CD14-positive monocyte (primary cell): ENCODE data around the gene FANCM. TPM values are rescaled to one million over a fixed set of nuclear protein-coding genes. Genes with fewer than 3 reads are reported as not detected.

Source experiments
- DNase-seq, 3 donors: peaks; one replicate each; pipeline ENCODE4 v3.0.0-alpha.2; 2011 to 2022
- H2AFZ ChIP-seq: 2 replicates; pipeline ENCODE4 v1.6.0; 2012; ENCODE audit warnings: mild to moderate bottlenecking, low read depth, low read length, inconsistent platforms; ENCODE audit not compliant: insufficient read depth, poor library complexity, severe bottlenecking
- H3K27ac ChIP-seq, 2 donors: 1 replicate in 1 of 2; 2 replicates in 1 of 2; pipeline ENCODE4 v1.5.1; 2012 to 2013; ENCODE audit warnings: low read length in 2 of 2, control low read depth in 1 of 2, inconsistent platforms in 1 of 2, low read depth in 1 of 2, mild to moderate bottlenecking in 1 of 2
- H3K27me3 ChIP-seq, 2 donors: one replicate each; pipeline versions ENCODE4 v1.6.0 to v1.6.1; 2011 to 2013; ENCODE audit warnings: low read length in 2 of 2; ENCODE audit not compliant: control insufficient read depth in 2 of 2, insufficient read depth in 2 of 2
- H3K36me3 ChIP-seq, 2 donors: replicated peaks in 1 of 2; 1 replicate in 1 of 2; 2 replicates in 1 of 2; pipeline versions ENCODE4 v1.5.1 to v1.6.1; 2012 to 2013; ENCODE audit warnings: low read length in 2 of 2, control low read depth in 1 of 2, inconsistent platforms in 1 of 2, mild to moderate bottlenecking in 1 of 2; ENCODE audit not compliant: insufficient read depth in 2 of 2, control insufficient read depth in 1 of 2
- H3K4me1 ChIP-seq, 2 donors: 1 replicate in 1 of 2; 2 replicates in 1 of 2; pipeline versions ENCODE4 v1.5.1 to v1.6.1; 2012 to 2013; ENCODE audit warnings: low read length in 2 of 2, control low read depth in 1 of 2, inconsistent platforms in 1 of 2, mild to moderate bottlenecking in 1 of 2, moderate library complexity in 1 of 2; ENCODE audit not compliant: insufficient read depth in 2 of 2, control insufficient read depth in 1 of 2
- H3K4me2 ChIP-seq: replicated peaks from 2 replicates; pipeline ENCODE3; 2012; ENCODE audit warnings: low read length, moderate library complexity, mild to moderate bottlenecking; ENCODE audit not compliant: poor library complexity, severe bottlenecking; ENCODE audit errors: extremely low read depth
- H3K4me3 ChIP-seq, 3 experiments: fragments of 200-600 bp in 1 of 3; sonication (generic) in 1 of 3; replicated peaks in 1 of 3; 1 replicate in 2 of 3; 2 replicates in 1 of 3; pipeline ENCODE4 v1.5.1; 2011 to 2013; ENCODE audit warnings: low read length in 3 of 3, mild to moderate bottlenecking in 3 of 3, control low read depth in 2 of 3, low read depth in 2 of 3, inconsistent platforms in 1 of 3, moderate library complexity in 1 of 3
- H3K79me2 ChIP-seq: 2 replicates; pipeline ENCODE4 v1.6.0; 2012; ENCODE audit warnings: mild to moderate bottlenecking, control low read depth, inconsistent platforms, low read length, moderate library complexity; ENCODE audit not compliant: insufficient read depth
- H3K9ac ChIP-seq: 2 replicates; pipeline ENCODE4 v1.6.0; 2017; ENCODE audit warnings: low read length, mild to moderate bottlenecking; ENCODE audit not compliant: insufficient read depth, poor library complexity, severe bottlenecking
- H3K9me3 ChIP-seq, 2 donors: replicated peaks in 1 of 2; 1 replicate in 1 of 2; 2 replicates in 1 of 2; pipeline versions ENCODE4 v1.5.1 to v1.6.1; 2012 to 2013; ENCODE audit warnings: low read length in 2 of 2, control low read depth in 1 of 2; ENCODE audit not compliant: control insufficient read depth in 1 of 2, insufficient read depth in 1 of 2
- H4K20me1 ChIP-seq: 2 replicates; pipeline ENCODE4 v1.6.0; 2012; ENCODE audit warnings: mild to moderate bottlenecking, low read length, control low read depth, moderate library complexity; ENCODE audit not compliant: insufficient read depth
- H3K27ac Mint-ChIP-seq, 7 donors: one replicate each; pipeline ENCODE4 v1.8.0; 2020; ENCODE audit warnings: mild to moderate bottlenecking in 7 of 7, mixed read lengths in 7 of 7, moderate library complexity in 6 of 7, inconsistent platforms in 2 of 7
- H3K27me3 Mint-ChIP-seq, 3 donors: one replicate each; pipeline ENCODE4 v1.8.0; 2021 to 2022; ENCODE audit warnings: low read depth in 3 of 3, mild to moderate bottlenecking in 3 of 3, mixed read lengths in 3 of 3, moderate library complexity in 3 of 3, inconsistent platforms in 1 of 3
- H3K36me3 Mint-ChIP-seq, 2 donors: one replicate each; pipeline ENCODE4 v1.8.0; 2020; ENCODE audit warnings: mixed read lengths in 2 of 2, inconsistent platforms in 1 of 2, mild to moderate bottlenecking in 1 of 2
- H3K4me1 Mint-ChIP-seq: one replicate; pipeline ENCODE4 v1.8.0; 2020; ENCODE audit warnings: mild to moderate bottlenecking, mixed read lengths
- H3K4me3 Mint-ChIP-seq, 2 donors: one replicate each; pipeline ENCODE4 v1.8.0; 2020; ENCODE audit warnings: mild to moderate bottlenecking in 2 of 2, mixed read lengths in 2 of 2, moderate library complexity in 1 of 2
- H3K9me3 Mint-ChIP-seq, 7 donors: one replicate each; pipeline ENCODE4 v1.8.0; 2020 to 2022; ENCODE audit warnings: mixed read lengths in 7 of 7, mild to moderate bottlenecking in 6 of 7, moderate library complexity in 6 of 7, inconsistent platforms in 2 of 7
- CTCF ChIP-seq: fragments of 200-600 bp; IDR thresholded peaks from one replicate; pipeline ENCODE4 v1.8.0; 2022; ENCODE audit warnings: antibody characterized with exemption, mild to moderate bottlenecking
- WGBS: methylation state at CpG from one replicate; pipeline ENCODE4 v1.1.5; 2013; ENCODE audit warnings: missing lambda C conversion rate; ENCODE audit not compliant: insufficient coverage; 5-methylcytosine and 5-hydroxymethylcytosine counted together
- intact Hi-C, 2 donors: fragments of 100-400 bp; cut with micrococcal nuclease; formaldehyde crosslinking; loops; one replicate each; pipeline versions ENCODE4 v1.15.0 to v1.15.1; 2023
- polyA plus RNA-seq, 3 donors: library from polyadenylated mRNA; depleted of rRNA in 1 of 3; unstranded in 2 of 3; stranded (reverse) in 1 of 3; fragments of 300-500 nt in 2 of 3; fragments of >200 nt in 1 of 3; fragmentation: Illumina TruSeq in 2 of 3; gene quantifications; 1 replicate in 2 of 3; 2 replicates in 1 of 3; pipeline ENCODE4 v1.2.3, GENCODE V29; 2012 to 2021

Gene FANCM
- polyA plus RNA-seq, 3 donors = 0.66 to 1.6 (median 1.2) TPM

- Histone ChIP-seq H3K9ac (no peak overlapping the region), H3K9me3 (no peaks in the 10 kb centered on the region), H3K4me1 (no peaks in the 10 kb centered on the region), H3K4me2 (no peak overlapping the region), H3K4me3 (no peak overlapping the region), H3K27ac (no peak overlapping the region), H3K36me3 (peaks cover 14 to 26% of the 10 kb centered on the region in 2 donors), H2AFZ (no peak overlapping the region), H4K20me1 (peaks cover 45% of the 10 kb centered on the region), H3K79me2 (peaks cover 80% of the 10 kb centered on the region), H3K27me3 (no peaks in the 10 kb centered on the region)
- Mint-ChIP-seq H3K27ac (no peak overlapping the region), H3K9me3 (no peaks in the 10 kb centered on the region), H3K4me3 (no peak overlapping the region), H3K27me3 (no peaks in the 10 kb centered on the region), H3K36me3 (peaks cover 25 to 34% of the 10 kb centered on the region in 2 donors), H3K4me1 (peaks cover 11% of the 10 kb centered on the region)
- intact Hi-C loops = no loop called here
- no CpG with 5 or more reads among the region's 2 CpGs for WGBS
- no peak for TF ChIP-seq CTCF
- no peak for DNase-seq
These were observed 44.0 kb upstream of the FANCM start for GRCh38 chr14:45091710-45092109.

DNA sequence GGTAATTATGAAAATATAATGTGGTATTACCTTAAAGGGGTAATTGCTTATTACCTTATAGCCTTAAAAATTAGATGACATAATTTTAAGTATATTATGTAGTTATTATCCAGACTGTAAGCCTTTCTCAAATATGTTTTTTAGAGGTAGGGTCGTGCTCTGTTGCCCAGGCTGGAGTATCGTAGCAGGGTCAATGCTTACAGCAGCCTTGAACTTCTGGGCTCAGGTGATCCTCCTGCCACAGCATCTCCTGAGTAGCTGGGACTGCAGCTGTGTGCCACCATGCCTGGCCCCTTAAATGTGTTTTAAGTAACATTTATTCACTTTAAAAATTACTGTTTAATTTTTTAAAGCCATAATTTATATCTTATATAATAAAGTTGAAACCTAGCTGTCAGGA lies 41.5 kb upstream of the FANCM start:
- no peak overlapping the region for H2AFZ ChIP-seq
- Mint-ChIP-seq H3K36me3 (peaks cover 42 to 50% of the 10 kb centered on the region in 2 donors), H3K27me3 (no peaks in the 10 kb centered on the region), H3K27ac (no peak overlapping the region), H3K4me1 (no peaks in the 10 kb centered on the region), H3K4me3 (no peak overlapping the region), H3K9me3 (no peaks in the 10 kb centered on the region)
- no peak for TF ChIP-seq CTCF
- DNase-seq = no peak
- no peak overlapping the region for H3K9ac ChIP-seq
- no peak overlapping the region for H3K27ac ChIP-seq
- 80% methylated on average over 1 of the region's 2 CpGs for WGBS
- no peak overlapping the region for H3K4me3 ChIP-seq
- H3K36me3 ChIP-seq = peaks cover 37 to 52% of the 10 kb centered on the region in 2 donors
- no peaks in the 10 kb centered on the region for H3K4me1 ChIP-seq
- no peaks in the 10 kb centered on the region for H3K27me3 ChIP-seq
- peaks cover 24% of the 10 kb centered on the region for H4K20me1 ChIP-seq
- H3K4me2 ChIP-seq = no peak overlapping the region
- intact Hi-C loops = no loop called here
- peaks cover 55% of the 10 kb centered on the region for H3K79me2 ChIP-seq
- no peaks in the 10 kb centered on the region for H3K9me3 ChIP-seq
